ENCODE measurements around the gene NGF.

DNA sequence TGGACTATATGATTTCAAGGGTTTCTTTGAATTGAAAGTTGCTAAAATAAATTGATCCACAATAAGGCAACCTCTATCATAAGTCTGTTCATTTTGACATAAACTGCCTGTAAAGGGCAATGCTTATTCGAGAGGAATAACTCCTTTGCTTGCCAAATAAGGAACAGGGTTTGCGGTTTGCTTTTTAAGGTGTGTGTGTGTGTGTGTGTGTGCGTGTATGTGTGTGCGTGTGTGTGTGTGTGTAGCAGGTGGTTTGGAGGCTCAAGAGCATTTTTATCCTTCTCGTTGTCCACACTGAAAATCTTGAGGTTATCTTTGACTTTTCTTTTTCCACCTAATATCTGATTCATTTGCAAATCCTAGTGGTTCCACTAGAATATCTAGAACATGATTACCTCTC, 13.1 kb upstream of the NGF start:
- no peak for TF ChIP-seq TAF1 (IDR thresholded peaks at IDR 0.05; ENCODE audit: borderline replicate concordance, insufficient read depth, low read length)
- TF ChIP-seq FOXP2 (optimal IDR thresholded peaks at IDR 0.05; ENCODE audit: borderline replicate concordance, extremely low read depth, extremely low read length, insufficient read depth): no peak

All from PFSK-1 (cell line).